Activated CD8-positive, alpha-beta memory T cell treated with anti-CD3 and anti-CD28 coated beads, Interleukin-2, amount 50 U/mL, for 4 hours (primary cell): ENCODE data around the gene CACNA1C.

Source experiments
- DNase-seq: peaks from one replicate; pipeline ENCODE4 v3.0.0-alpha.2; 2020

CACNA1C gene

GRCh38 chr12:2301531-2302461 lies 249.0 kb downstream of the CACNA1C start:
- no peak for DNase-seq

GRCh38 chr12:2302711-2303580 lies 250.2 kb downstream of the CACNA1C start:
- no peak for DNase-seq

GRCh38 chr12:2304223-2304622 lies 251.4 kb downstream of the CACNA1C start:
- no peak for DNase-seq

GRCh38 chr12:2306012-2306411 lies 253.2 kb downstream of the CACNA1C start:
- no peak for DNase-seq

GRCh38 chr12:2306735-2307134 lies 253.9 kb downstream of the CACNA1C start:
- DNase-seq, result no peak

GRCh38 chr12:2307550-2307949 lies 254.8 kb downstream of the CACNA1C start:
- DNase-seq, result no peak

GRCh38 chr12:2309647-2310046 lies 256.9 kb downstream of the CACNA1C start:
- no peak for DNase-seq

GRCh38 chr12:2311020-2311778 lies 258.4 kb downstream of the CACNA1C start:
- DNase-seq, result no peak

GRCh38 chr12:2312175-2312574 lies 259.4 kb downstream of the CACNA1C start:
- no peak for DNase-seq

- no peak for DNase-seq
Measured at GRCh38 chr12:2312770-2313169, 260.0 kb downstream of the CACNA1C start.

- DNase-seq, result no peak
Measured at GRCh38 chr12:2314492-2314891, 261.7 kb downstream of the CACNA1C start.

- DNase-seq, result no peak
Measured at GRCh38 chr12:2317772-2318171, 265.0 kb downstream of the CACNA1C start.

GRCh38 chr12:2318286-2318685 lies 265.5 kb downstream of the CACNA1C start:
- no peak for DNase-seq

GRCh38 chr12:2319136-2319535 lies 266.3 kb downstream of the CACNA1C start:
- no peak for DNase-seq

- no peak for DNase-seq
Measured at GRCh38 chr12:2319737-2320506, 267.1 kb downstream of the CACNA1C start.

- no peak for DNase-seq
Measured at GRCh38 chr12:2320841-2321240, 268.1 kb downstream of the CACNA1C start.

- no peak for DNase-seq
Measured at GRCh38 chr12:2322554-2323120, 269.9 kb downstream of the CACNA1C start.

GRCh38 chr12:2323532-2324255 lies 270.9 kb downstream of the CACNA1C start:
- DNase-seq, result no peak

- DNase-seq, result no peak
Measured at GRCh38 chr12:2324387-2324786, 271.6 kb downstream of the CACNA1C start.

GRCh38 chr12:2325519-2325918 lies 272.7 kb downstream of the CACNA1C start:
- no peak for DNase-seq

GRCh38 chr12:2326470-2326869 lies 273.7 kb downstream of the CACNA1C start:
- no peak for DNase-seq
